Thyroid gland (tissue), 4 donors: ENCODE measurements around the gene CLOCK.

ENCODE experiments used
- POLR2A ChIP-seq, 2 donors: fragments of 450-650 bp; IDR thresholded peaks; one replicate each; pipeline ENCODE4 v1.6.1; 2017; ENCODE audit warnings: antibody characterized with exemption in 2 of 2, mild to moderate bottlenecking in 2 of 2, moderate library complexity in 1 of 2
- TF ChIP-seq, protein P1 (sequence below), 6 experiments: fragments of 200-600 bp in 3 of 6; fragments of 450-650 bp in 3 of 6; sonication (generic) in 3 of 6; IDR thresholded peaks; one replicate each; pipeline ENCODE4 v1.5.1; 2016 to 2019; ENCODE audit warnings: antibody characterized with exemption in 6 of 6, mild to moderate bottlenecking in 2 of 6, inconsistent platforms in 1 of 6, moderate library complexity in 1 of 6

DNA sequence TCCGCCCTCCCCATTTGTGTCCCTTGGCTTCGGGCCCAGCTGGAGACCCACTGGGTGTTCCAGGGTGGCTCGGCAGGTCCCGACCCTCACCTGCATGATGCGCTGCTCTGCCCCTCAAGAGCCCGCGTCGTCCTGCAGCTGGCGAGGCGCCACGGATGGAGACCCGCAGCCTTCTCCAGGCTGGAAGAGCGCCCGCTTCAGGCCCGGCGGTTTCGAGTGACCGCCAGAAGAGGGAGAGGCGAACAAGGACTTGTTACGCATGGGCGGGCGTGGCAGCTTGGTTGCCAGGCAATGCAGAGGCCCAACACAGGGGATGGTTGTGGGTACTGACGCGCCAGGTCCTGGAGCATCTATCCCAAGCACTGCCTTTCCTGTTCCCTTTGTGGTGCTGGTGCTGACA is 45.3 kb upstream of the CLOCK start, which contains the start of gene PDCL2:
- TF ChIP-seq, protein P1, sequence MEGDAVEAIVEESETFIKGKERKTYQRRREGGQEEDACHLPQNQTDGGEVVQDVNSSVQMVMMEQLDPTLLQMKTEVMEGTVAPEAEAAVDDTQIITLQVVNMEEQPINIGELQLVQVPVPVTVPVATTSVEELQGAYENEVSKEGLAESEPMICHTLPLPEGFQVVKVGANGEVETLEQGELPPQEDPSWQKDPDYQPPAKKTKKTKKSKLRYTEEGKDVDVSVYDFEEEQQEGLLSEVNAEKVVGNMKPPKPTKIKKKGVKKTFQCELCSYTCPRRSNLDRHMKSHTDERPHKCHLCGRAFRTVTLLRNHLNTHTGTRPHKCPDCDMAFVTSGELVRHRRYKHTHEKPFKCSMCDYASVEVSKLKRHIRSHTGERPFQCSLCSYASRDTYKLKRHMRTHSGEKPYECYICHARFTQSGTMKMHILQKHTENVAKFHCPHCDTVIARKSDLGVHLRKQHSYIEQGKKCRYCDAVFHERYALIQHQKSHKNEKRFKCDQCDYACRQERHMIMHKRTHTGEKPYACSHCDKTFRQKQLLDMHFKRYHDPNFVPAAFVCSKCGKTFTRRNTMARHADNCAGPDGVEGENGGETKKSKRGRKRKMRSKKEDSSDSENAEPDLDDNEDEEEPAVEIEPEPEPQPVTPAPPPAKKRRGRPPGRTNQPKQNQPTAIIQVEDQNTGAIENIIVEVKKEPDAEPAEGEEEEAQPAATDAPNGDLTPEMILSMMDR (IDR thresholded peaks at IDR 0.05) = no peak
- TF ChIP-seq POLR2A (IDR thresholded peaks at IDR 0.05) = no peak
